ENCODE results near the gene UCK2. TPM values are rescaled to one million over a fixed set of nuclear protein-coding genes. Genes with fewer than 3 reads are reported as not detected.

The UCK2 gene
- total RNA-seq, 4 donors from 2014 or later, result 9.0 to 16.3 (median 15.5) TPM

GRCh38 chr1:165844114-165844798 is 16.8 kb downstream of the UCK2 start:
- no peak for TF ChIP-seq CTCF (IDR thresholded peaks at IDR 0.05; ENCODE audit: low read depth)

GRCh38 chr1:165844933-165845332 is 17.5 kb downstream of the UCK2 start:
- TF ChIP-seq CTCF (IDR thresholded peaks at IDR 0.05; ENCODE audit: low read depth), result no peak

- no peak for TF ChIP-seq CTCF (IDR thresholded peaks at IDR 0.05; ENCODE audit: low read depth)
Observed at GRCh38 chr1:165845569-165845968, 18.2 kb downstream of the UCK2 start.

GRCh38 chr1:165845992-165846748 is 18.8 kb downstream of the UCK2 start:
- no peak for TF ChIP-seq CTCF (IDR thresholded peaks at IDR 0.05; ENCODE audit: low read depth)

GRCh38 chr1:165847486-165847885 is 20.1 kb downstream of the UCK2 start:
- TF ChIP-seq CTCF (IDR thresholded peaks at IDR 0.05; ENCODE audit: low read depth), result no peak

GRCh38 chr1:165849353-165850133 is 22.1 kb downstream of the UCK2 start:
- no peak for TF ChIP-seq CTCF (IDR thresholded peaks at IDR 0.05; ENCODE audit: low read depth)

All from subcutaneous adipose tissue (tissue), 4 donors.